Liver (tissue), 3 donors: ENCODE data around the gene CCR2.

ENCODE experiments used
- EGR1 ChIP-seq, 2 donors: IDR thresholded peaks; 2 replicates each; pipeline ENCODE4 v1.6.1; 2016 to 2018; ENCODE audit warnings: antibody characterized with exemption in 2 of 2, low read depth in 2 of 2
- HNF4G ChIP-seq: IDR thresholded peaks from 2 replicates; pipeline ENCODE4 v1.6.1; 2016; ENCODE audit warnings: antibody characterized with exemption
- MAX ChIP-seq: IDR thresholded peaks from 2 replicates; pipeline ENCODE4 v1.6.1; 2016; ENCODE audit warnings: antibody characterized with exemption
- RAD21 ChIP-seq, 2 donors: IDR thresholded peaks; 2 replicates each; pipeline ENCODE4 v1.6.1; 2016; ENCODE audit warnings: antibody characterized with exemption in 2 of 2, mild to moderate bottlenecking in 2 of 2
- SP1 ChIP-seq: IDR thresholded peaks from 2 replicates; pipeline ENCODE4 v1.6.1; 2018; ENCODE audit warnings: antibody characterized with exemption, mild to moderate bottlenecking
- TF ChIP-seq, protein P1 (sequence below): fragments of 150-350 bp; IDR thresholded peaks from 2 replicates; pipeline ENCODE4 v1.5.1; 2017; ENCODE audit warnings: improper control_type of control experiment, low read depth, low read length; ENCODE audit not compliant: missing input control
- donor health status: healthy.
- donor health status: healthy.

GRCh38 chr3:46358466-46358865 is 4.6 kb downstream of the CCR2 start:
- TF ChIP-seq, protein P1, sequence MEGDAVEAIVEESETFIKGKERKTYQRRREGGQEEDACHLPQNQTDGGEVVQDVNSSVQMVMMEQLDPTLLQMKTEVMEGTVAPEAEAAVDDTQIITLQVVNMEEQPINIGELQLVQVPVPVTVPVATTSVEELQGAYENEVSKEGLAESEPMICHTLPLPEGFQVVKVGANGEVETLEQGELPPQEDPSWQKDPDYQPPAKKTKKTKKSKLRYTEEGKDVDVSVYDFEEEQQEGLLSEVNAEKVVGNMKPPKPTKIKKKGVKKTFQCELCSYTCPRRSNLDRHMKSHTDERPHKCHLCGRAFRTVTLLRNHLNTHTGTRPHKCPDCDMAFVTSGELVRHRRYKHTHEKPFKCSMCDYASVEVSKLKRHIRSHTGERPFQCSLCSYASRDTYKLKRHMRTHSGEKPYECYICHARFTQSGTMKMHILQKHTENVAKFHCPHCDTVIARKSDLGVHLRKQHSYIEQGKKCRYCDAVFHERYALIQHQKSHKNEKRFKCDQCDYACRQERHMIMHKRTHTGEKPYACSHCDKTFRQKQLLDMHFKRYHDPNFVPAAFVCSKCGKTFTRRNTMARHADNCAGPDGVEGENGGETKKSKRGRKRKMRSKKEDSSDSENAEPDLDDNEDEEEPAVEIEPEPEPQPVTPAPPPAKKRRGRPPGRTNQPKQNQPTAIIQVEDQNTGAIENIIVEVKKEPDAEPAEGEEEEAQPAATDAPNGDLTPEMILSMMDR, result no peak
- TF ChIP-seq EGR1 (IDR thresholded peaks at IDR 0.05; ENCODE audit: low read depth in 2 of 2) (no peak), HNF4G (no peak), SP1 (no peak), RAD21 (IDR thresholded peaks at IDR 0.05) (no peak), MAX (no peak)
